Right lobe of liver (tissue), 6 donors: Measurements from ENCODE around the gene ZNF865. TPM values are rescaled to one million over a fixed set of nuclear protein-coding genes. Genes with fewer than 3 reads are reported as not detected.

Experiments
- ATAC-seq, 4 donors: fragments of 200-7000 bp; cut with Tn5 transposase; one replicate each; pipeline ENCODE4 v1.9.1; 2020; ENCODE audit warnings: mild to moderate bottlenecking in 4 of 4, moderate library complexity in 4 of 4
- DNase-seq, 3 donors: peaks; one replicate each; pipeline ENCODE4 v3.0.0-alpha.2; 2020
- H3K27ac ChIP-seq, 3 donors: fragments of 200-600 bp; one replicate each; pipeline ENCODE4 v1.8.0; 2022
- H3K27me3 ChIP-seq, 2 donors: fragments of 200-600 bp; one replicate each; pipeline ENCODE4 v1.8.0; 2022
- H3K36me3 ChIP-seq, 4 donors: fragments of 200-600 bp; sonication (generic) in 1 of 4; one replicate each; pipeline versions ENCODE4 v1.5.1 to v1.8.0; 2017 to 2022; ENCODE audit warnings: control low read depth in 1 of 4
- H3K4me1 ChIP-seq, 4 donors: fragments of 200-600 bp; sonication (generic) in 1 of 4; one replicate each; pipeline versions ENCODE4 v1.5.1 to v1.8.0; 2017 to 2022; ENCODE audit warnings: control low read depth in 1 of 4
- H3K4me3 ChIP-seq, 3 donors: fragments of 200-600 bp; one replicate each; pipeline ENCODE4 v1.8.0; 2022
- H3K9me3 ChIP-seq, 4 donors: fragments of 200-600 bp; sonication (generic) in 1 of 4; one replicate each; pipeline versions ENCODE4 v1.5.1 to v1.8.0; 2017 to 2022; ENCODE audit warnings: control low read depth in 1 of 4
- POLR2A ChIP-seq: fragments of 450-650 bp; IDR thresholded peaks from one replicate; pipeline ENCODE4 v1.6.1; 2017; ENCODE audit warnings: antibody characterized with exemption, mild to moderate bottlenecking
- WGBS: methylation state at CpG from one replicate; pipeline ENCODE4 v1.1.6; 2018; ENCODE audit warnings: low coverage, low lambda C conversion rate; ENCODE audit not compliant: insufficient coverage; ENCODE audit errors: missing lambda C conversion rate; 5-methylcytosine and 5-hydroxymethylcytosine counted together
- intact Hi-C, 2 donors: fragments of 100-400 bp; cut with DNase I; formaldehyde crosslinking; loops; one replicate each; pipeline versions ENCODE4 v1.11.2 to v1.14.1; 2022
- total RNA-seq, 6 experiments: library from RNA; depleted of rRNA in 2 of 6; stranded (reverse); fragments of >200 nt in 2 of 6; fragmentation: NEBNext Ultra II Directional in 3 of 6; extraction: Animal tissue kit (Norgen Biotek cat#: 25700) in 3 of 6; gene quantifications; one replicate each; pipeline versions ENCODE4 v1.1.0 to v1.2.4, GENCODE V29; 2016 to 2023
- TF ChIP-seq, protein P1 (sequence below), 4 donors: fragments of 200-600 bp in 3 of 4; fragments of 450-650 bp in 1 of 4; IDR thresholded peaks; one replicate each; pipeline versions ENCODE4 v1.5.1 to v1.8.0; 2016 to 2022; ENCODE audit warnings: antibody characterized with exemption in 4 of 4, mild to moderate bottlenecking in 2 of 4
- donor health status: DM: no; HTN: yes; CAD: no.
- donor health status: DM: no; HTN: no; CAD: no.
- donor health status: DM: no; HTN: no; CAD: no.
- donor health status: DM: no; HTN: yes; CAD: no.
- donor health status: DM: no; HTN: yes; CAD: no.

ZNF865 gene
- total RNA-seq, 6 experiments from 2014 or later, result 4.2 to 6.0 (median 4.7) TPM

DNA sequence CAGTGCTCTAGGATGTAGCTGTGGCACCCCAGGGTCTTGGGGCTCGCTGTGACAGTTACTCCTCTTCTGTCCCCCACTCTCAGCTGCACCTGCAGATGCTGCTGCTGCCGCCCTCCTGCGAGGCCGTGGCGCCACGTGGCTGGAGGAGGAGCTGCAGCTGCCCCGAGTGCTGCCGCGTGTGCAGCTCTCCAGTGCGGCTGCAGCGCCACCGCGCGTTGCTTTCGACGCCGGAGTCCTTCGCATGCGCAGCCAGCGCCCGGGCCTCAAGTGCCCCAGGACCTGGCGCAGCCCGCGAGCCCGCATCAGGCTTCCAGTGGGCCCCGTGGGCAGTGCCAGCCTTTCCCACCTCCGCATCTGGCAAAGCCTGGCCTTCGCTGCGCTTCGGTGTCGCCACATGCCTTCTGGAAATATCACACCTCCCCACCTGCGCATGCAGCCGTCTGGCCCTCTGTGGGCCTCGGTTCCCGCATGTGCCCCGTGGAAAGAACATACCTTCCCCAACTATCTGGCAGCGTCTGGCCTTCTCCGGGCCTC lies 34.7 kb downstream of the ZNF865 start:
- H3K4me1 ChIP-seq, result peaks cover 0 to 49% (median 18%) of the 10 kb centered on the region in 4 donors
- peak; percentile 39 to 55 (median 50) for ATAC-seq

GRCh38 chr19:55640577-55641425 lies 35.4 kb downstream of the ZNF865 start, which contains the start of gene ZNF580:
TSS of gene ZNF580 (plus strand) at chr19:55641002. CDS start at chr19:55642509, 1,507 bp downstream.
- peak within 1 kb of the TSS; percentile 74 to 85 (median 81) for H3K4me3 ChIP-seq
- H3K4me1 ChIP-seq, result peaks cover 0 to 45% (median 16%) of the 10 kb centered on the region in 4 donors
- ATAC-seq, result peak; percentile 57 to 72 (median 64)
- H3K36me3 ChIP-seq, result peaks cover 0 to 10% (median 0%) of the 10 kb centered on the region in 4 donors
- peak within 1 kb of the TSS; percentile 67 to 76 (median 73) for H3K27ac ChIP-seq
- TF ChIP-seq, protein P1, sequence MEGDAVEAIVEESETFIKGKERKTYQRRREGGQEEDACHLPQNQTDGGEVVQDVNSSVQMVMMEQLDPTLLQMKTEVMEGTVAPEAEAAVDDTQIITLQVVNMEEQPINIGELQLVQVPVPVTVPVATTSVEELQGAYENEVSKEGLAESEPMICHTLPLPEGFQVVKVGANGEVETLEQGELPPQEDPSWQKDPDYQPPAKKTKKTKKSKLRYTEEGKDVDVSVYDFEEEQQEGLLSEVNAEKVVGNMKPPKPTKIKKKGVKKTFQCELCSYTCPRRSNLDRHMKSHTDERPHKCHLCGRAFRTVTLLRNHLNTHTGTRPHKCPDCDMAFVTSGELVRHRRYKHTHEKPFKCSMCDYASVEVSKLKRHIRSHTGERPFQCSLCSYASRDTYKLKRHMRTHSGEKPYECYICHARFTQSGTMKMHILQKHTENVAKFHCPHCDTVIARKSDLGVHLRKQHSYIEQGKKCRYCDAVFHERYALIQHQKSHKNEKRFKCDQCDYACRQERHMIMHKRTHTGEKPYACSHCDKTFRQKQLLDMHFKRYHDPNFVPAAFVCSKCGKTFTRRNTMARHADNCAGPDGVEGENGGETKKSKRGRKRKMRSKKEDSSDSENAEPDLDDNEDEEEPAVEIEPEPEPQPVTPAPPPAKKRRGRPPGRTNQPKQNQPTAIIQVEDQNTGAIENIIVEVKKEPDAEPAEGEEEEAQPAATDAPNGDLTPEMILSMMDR (IDR thresholded peaks at IDR 0.05), result no peak
- TF ChIP-seq POLR2A, result peak; percentile 9
- no peaks in the 10 kb centered on the region for H3K27me3 ChIP-seq
- no peaks in the 10 kb centered on the region for H3K9me3 ChIP-seq
- intact Hi-C loops, result no loop called here
- peak; percentile 68 to 72 (median 72) for DNase-seq
- WGBS, result 0% methylated on average over 21 of the region's 89 CpGs

More for the DNA sequence above, 34.7 kb downstream of the ZNF865 start:
- intact Hi-C loops, result no loop called here
- peak; percentile 76 to 82 (median 77) for DNase-seq
- Histone ChIP-seq H3K36me3 (peaks cover 0 to 6% (median 0%) of the 10 kb centered on the region in 4 donors), H3K27ac (peak overlapping the region; percentile 67 to 76 (median 73)), H3K4me3 (peak overlapping the region; percentile 74 to 85 (median 81)), H3K27me3 (no peaks in the 10 kb centered on the region), H3K9me3 (no peaks in the 10 kb centered on the region)
- TF ChIP-seq, protein P1 (IDR thresholded peaks at IDR 0.05), result peak; percentile 40 to 63 (median 48)
- TF ChIP-seq POLR2A, result peak; percentile 20
- WGBS, result 4% methylated on average over 7 of the region's 38 CpGs

DNA sequence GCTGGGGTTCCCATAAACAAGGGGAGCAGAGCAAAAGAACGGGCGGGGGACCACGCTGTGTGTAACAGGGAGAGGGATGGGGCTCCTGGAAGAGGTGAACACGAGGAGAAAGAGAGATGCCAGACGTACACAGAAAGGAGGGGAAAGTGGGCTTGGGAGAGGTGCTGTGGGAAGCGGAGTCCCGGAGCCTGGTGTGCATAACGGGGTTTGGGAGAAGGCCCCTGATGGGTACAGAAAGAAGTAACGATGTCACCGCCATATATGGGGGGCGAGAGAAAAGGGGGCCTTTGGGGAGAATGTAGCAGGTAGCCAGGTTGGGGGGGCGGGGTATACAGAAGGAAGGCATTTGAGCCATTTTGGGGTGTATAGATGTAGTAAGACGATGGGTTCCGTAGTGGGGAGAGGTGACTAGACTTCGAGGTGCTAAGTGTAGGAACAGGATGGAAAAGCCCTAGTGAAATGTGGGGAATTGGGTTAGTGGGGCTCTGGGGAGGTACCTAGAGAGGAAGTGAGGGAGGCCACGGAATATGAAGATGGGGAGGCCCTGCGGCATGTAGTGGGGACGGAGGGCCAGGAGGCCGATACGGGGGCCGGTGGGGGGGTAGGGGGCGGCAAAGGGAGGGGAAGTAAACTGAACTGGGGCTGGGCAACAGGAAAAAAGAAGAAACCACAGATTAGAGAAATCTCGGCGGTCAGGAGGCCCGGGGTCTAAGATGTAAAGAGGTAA lies 36.1 kb downstream of the ZNF865 start:
- peaks cover 0 to 10% (median 0%) of the 10 kb centered on the region in 4 donors for H3K36me3 ChIP-seq
- H3K27me3 ChIP-seq, result no peaks in the 10 kb centered on the region
- TF ChIP-seq POLR2A, result no peak
- TF ChIP-seq, protein P1 (IDR thresholded peaks at IDR 0.05), result no peak
- under 1% methylated on average over 25 of the region's 25 CpGs for WGBS
- H3K4me1 ChIP-seq, result peaks cover 0 to 37% (median 11%) of the 10 kb centered on the region in 4 donors
- H3K4me3 ChIP-seq, result peak overlapping the region; percentile 74 to 85 (median 81)
- intact Hi-C loops, result no loop called here
- peak in 1 of 3 donors; percentile 39 for DNase-seq
- H3K27ac ChIP-seq, result peak overlapping the region; percentile 67 to 76 (median 73)
- ATAC-seq, result peak in 2 of 4 donors; percentile 1 to 2
- no peaks in the 10 kb centered on the region for H3K9me3 ChIP-seq
